HepG2 (cell line): ENCODE measurements around the gene MTFR1L. TPM values are rescaled to one million over a fixed set of nuclear protein-coding genes. Genes with fewer than 3 reads are reported as not detected.

ENCODE experiments used
- ATAC-seq: fragments of 200-7000 bp; cut with Tn5 transposase; 3 replicates; pipeline ENCODE4 v1.9.1; 2020; ENCODE audit warnings: mild to moderate bottlenecking, moderate library complexity
- BruUV-seq: library from RNA; stranded (reverse); fragments of 400-500 nt; replicated peaks from 2 replicates; lab custom pipeline; 2021; lab: Mats Ljungman, UMichigan
- CTCF ChIA-PET: fragments of 300-600 bp; formaldehyde crosslinking; extraction: SDS; loops from one replicate; lab custom pipeline; 2021; ENCODE audit warnings: low total read pairs, inconsistent platforms, low intra/inter-chr PET ratio; lab: Yijun Ruan, JAX
- POLR2A ChIA-PET: fragments of 350-600 bp; sonication (Branson Sonifier 250); formaldehyde crosslinking; loops from one replicate; lab custom pipeline; 2020; ENCODE audit warnings: antibody characterized with exemption, inconsistent platforms; lab: Yijun Ruan, JAX
- DNase-seq: peaks from one replicate; pipeline ENCODE4 v3.0.0-alpha.2; 2015; ENCODE audit warnings: low spot score
- FAIRE-seq: peaks from 3 replicates; lab custom pipeline; 2011; peaks lifted over from hg19 to GRCh38; lab: Jason Lieb, UNC
- H2AFZ ChIP-seq: one replicate; pipeline ENCODE4 v1.6.1; 2011; ENCODE audit warnings: low read length, inconsistent platforms
- H3K27ac ChIP-seq: fragments of 300-600 bp; 3 replicates; pipeline ENCODE4 v1.8.0; 2011; ENCODE audit warnings: mixed run types, mild to moderate bottlenecking, mixed read lengths, low read length, inconsistent platforms; ENCODE audit not compliant: insufficient read depth; ENCODE audit errors: extremely low read length
- H3K27me3 ChIP-seq, 2 experiments: fragments of 200-600 bp in 1 of 2; 2 replicates in 1 of 2; 3 replicates in 1 of 2; pipeline versions ENCODE4 v1.6.0 to v1.8.0; 2011; ENCODE audit warnings: low read length in 2 of 2, mild to moderate bottlenecking in 2 of 2, moderate library complexity in 2 of 2, inconsistent platforms in 1 of 2; ENCODE audit not compliant: insufficient read depth in 2 of 2, control insufficient read depth in 1 of 2
- H3K36me3 ChIP-seq, 2 experiments: fragments of 200-600 bp in 1 of 2; replicated peaks in 1 of 2; 2 replicates in 1 of 2; 3 replicates in 1 of 2; pipeline versions ENCODE4 v1.5.1 to v1.8.0; 2011; ENCODE audit warnings: low read length in 2 of 2, inconsistent platforms in 1 of 2; ENCODE audit not compliant: insufficient read depth in 2 of 2, control insufficient read depth in 1 of 2
- H3K4me1 ChIP-seq: 2 replicates; pipeline ENCODE4 v1.5.1; 2012; ENCODE audit warnings: low read length, inconsistent platforms; ENCODE audit not compliant: insufficient read depth
- H3K4me2 ChIP-seq: 2 replicates; pipeline ENCODE4 v1.6.0; 2011; ENCODE audit warnings: low read depth, low read length, inconsistent platforms
- H3K4me3 ChIP-seq, 3 experiments: fragments of 200-600 bp in 1 of 3; sonication (generic), shearing (Covaris generic) in 1 of 3; replicated peaks in 1 of 3; 2 replicates each; pipeline ENCODE4 v1.5.1; 2011 to 2016; ENCODE audit warnings: low read length in 3 of 3, inconsistent platforms in 2 of 3, low read depth in 2 of 3, mild to moderate bottlenecking in 2 of 3, control low read depth in 1 of 3, mixed read lengths in 1 of 3; ENCODE audit not compliant: insufficient read depth in 1 of 3
- H3K79me2 ChIP-seq: one replicate; pipeline ENCODE4 v1.6.1; 2011; ENCODE audit warnings: low read length, inconsistent platforms; ENCODE audit not compliant: insufficient read depth
- H3K9ac ChIP-seq: 2 replicates; pipeline ENCODE4 v1.6.0; 2011; ENCODE audit warnings: mild to moderate bottlenecking, low read depth, low read length, inconsistent platforms; ENCODE audit not compliant: insufficient read depth
- H3K9me3 ChIP-seq: 2 replicates; pipeline ENCODE4 v1.5.1; 2012; ENCODE audit warnings: mild to moderate bottlenecking, low read length
- H4K20me1 ChIP-seq: 2 replicates; pipeline ENCODE4 v1.6.0; 2011; ENCODE audit warnings: inconsistent platforms, mild to moderate bottlenecking, low read length, moderate library complexity; ENCODE audit not compliant: insufficient read depth
- DNMT3B ChIP-seq: conservative IDR thresholded peaks from 2 replicates; pipeline ENCODE4 v1.6.1; 2016; ENCODE audit warnings: missing biosample characterization, control low read depth
- KLF16 ChIP-seq, 2 experiments: sonication (generic) in 1 of 2; formaldehyde crosslinking in 1 of 2; IDR thresholded peaks; 2 replicates each; pipeline versions ENCODE4 v1.6.1 to v1.8.0; 2016 to 2023; ENCODE audit warnings: missing genetic modification reagents in 2 of 2, missing compliant biosample characterization in 1 of 2
- KMT2B ChIP-seq: IDR thresholded peaks from 2 replicates; pipeline ENCODE4 v1.6.1; 2016; ENCODE audit warnings: missing genetic modification reagents, missing compliant biosample characterization
- MAFF ChIP-seq: IDR thresholded peaks from 2 replicates; pipeline ENCODE4 v1.6.1; 2011; ENCODE audit warnings: low read depth, low read length, improper control_type of control experiment
- NFKBIZ ChIP-seq: IDR thresholded peaks from 2 replicates; pipeline ENCODE4 v1.6.1; 2018; ENCODE audit warnings: missing genetic modification reagents, missing compliant biosample characterization
- PPARG ChIP-seq: conservative IDR thresholded peaks from 2 replicates; pipeline ENCODE4 v1.6.1; 2016; ENCODE audit warnings: missing biosample characterization, missing genetic modification reagents
- STAG1 ChIP-seq: sonication (generic); formaldehyde crosslinking; IDR thresholded peaks from 2 replicates; pipeline ENCODE4 v1.4.0; 2020; ENCODE audit warnings: missing genetic modification reagents
- ZMAT3 ChIP-seq: sonication (generic); formaldehyde crosslinking; conservative IDR thresholded peaks from 2 replicates; pipeline ENCODE4 v1.7.0; 2021; ENCODE audit warnings: missing genetic modification reagents
- ZNF543 ChIP-seq: sonication (generic); formaldehyde crosslinking; IDR thresholded peaks from 2 replicates; pipeline ENCODE4 v1.4.0; 2020; ENCODE audit warnings: mild to moderate bottlenecking, missing genetic modification reagents
- ZNF558 ChIP-seq: sonication (generic); formaldehyde crosslinking; IDR thresholded peaks from 2 replicates; pipeline ENCODE4 v1.9.0; 2022; ENCODE audit warnings: mild to moderate bottlenecking, missing genetic modification reagents, borderline replicate concordance
- ZNF737 ChIP-seq: sonication (generic); formaldehyde crosslinking; IDR thresholded peaks from 2 replicates; pipeline ENCODE4 v1.5.0; 2020; ENCODE audit warnings: missing genetic modification reagents, mild to moderate bottlenecking, borderline replicate concordance
- ZNF839 ChIP-seq: sonication (generic); formaldehyde crosslinking; IDR thresholded peaks from 2 replicates; pipeline ENCODE4 v1.4.0; 2020; ENCODE audit warnings: missing genetic modification reagents, mild to moderate bottlenecking, borderline replicate concordance
- WGBS: methylation state at CpG from one replicate; pipeline ENCODE4 v1.1.6; 2017; ENCODE audit warnings: low lambda C conversion rate; 5-methylcytosine and 5-hydroxymethylcytosine counted together
- in situ Hi-C: cut with HindIII; loops from 2 replicates; pipeline ENCODE4 v1.10.0; 2017; ENCODE audit warnings: low pct_unique_long_range_greater_than_20kb; ENCODE audit not compliant: extremely low pct_ligation_motif_present
- intact Hi-C: fragments of 100-400 bp; cut with micrococcal nuclease; formaldehyde crosslinking; loops from one replicate; pipeline ENCODE4 v1.10.0; 2022; ENCODE audit not compliant: unreplicated experiment
- polyA plus RNA-seq, 8 experiments: library from polyadenylated mRNA; depleted of rRNA in 3 of 8; stranded (reverse) in 7 of 8; unstranded in 1 of 8; fragments of >200 nt; fragmentation: Illumina TruSeq in 4 of 8; extraction: Trizol in 4 of 8; gene quantifications; 2 replicates each; pipeline versions ENCODE4 v1.2.1 to v1.2.3, GENCODE V29; 2011 to 2016; ENCODE audit warnings: low read depth in 4 of 8, missing spikeins in 1 of 8, mixed read lengths in 1 of 8; ENCODE audit not compliant: insufficient read depth in 1 of 8
- total RNA-seq, 5 experiments: library from RNA; depleted of rRNA; stranded (reverse); fragments of >200 nt; fragmentation: Illumina TruSeq; extraction: Trizol; gene quantifications; 2 replicates each; pipeline ENCODE4 v1.2.3, GENCODE V29; 2016; ENCODE audit warnings: low read depth in 1 of 5
- TF ChIP-seq, protein P1 (sequence below): sonication (generic); IDR thresholded peaks from 2 replicates; pipeline ENCODE4 v1.6.1; 2016; ENCODE audit warnings: low read depth, borderline replicate concordance
- TF ChIP-seq, protein P2 (sequence below): sonication (generic); formaldehyde crosslinking; IDR thresholded peaks from 2 replicates; pipeline ENCODE4 v1.8.1; 2022; ENCODE audit warnings: low read depth, mild to moderate bottlenecking, missing genetic modification reagents
- TF ChIP-seq, protein P3 (sequence below): sonication (generic); formaldehyde crosslinking; conservative IDR thresholded peaks from 2 replicates; pipeline ENCODE4 v1.4.0; 2020; ENCODE audit warnings: missing genetic modification reagents

Gene MTFR1L
- total and polyA plus RNA-seq, 2 of the 13 experiments (the other 11 are each of a cell fraction or from before 2014, with no cell fraction given), result 38.0 to 55.7 TPM

DNA sequence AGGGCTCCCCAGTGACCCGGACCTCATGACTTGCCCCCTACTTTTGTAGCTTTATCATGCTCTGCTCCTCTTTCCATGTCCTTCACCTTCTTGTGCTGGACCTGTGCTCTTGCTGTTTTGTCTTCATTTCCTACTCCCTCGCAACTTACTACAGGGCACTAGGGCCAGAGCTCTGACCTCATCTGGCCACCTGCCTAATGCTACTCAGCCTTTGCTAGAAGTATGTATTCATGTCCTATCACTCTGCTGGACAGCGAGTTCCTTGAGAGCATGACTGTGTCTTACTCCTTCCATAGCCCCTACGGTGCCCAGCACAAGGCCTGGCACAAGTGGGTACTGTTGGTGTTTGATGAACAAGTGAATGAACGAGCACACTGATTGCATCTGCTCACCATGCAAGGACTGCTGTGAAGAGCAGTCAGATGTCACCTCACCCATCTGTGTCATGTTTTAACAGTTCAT, 1.9 kb downstream of the MTFR1L start:
- no TSS peak for BruUV-seq
- in situ Hi-C loops, result loop anchor here (10.0 to 25.0 kb wide), 2 partner anchors 173 to 209 kb away; partner anchors contain the start of genes MAN1C1 and PAFAH2

DNA sequence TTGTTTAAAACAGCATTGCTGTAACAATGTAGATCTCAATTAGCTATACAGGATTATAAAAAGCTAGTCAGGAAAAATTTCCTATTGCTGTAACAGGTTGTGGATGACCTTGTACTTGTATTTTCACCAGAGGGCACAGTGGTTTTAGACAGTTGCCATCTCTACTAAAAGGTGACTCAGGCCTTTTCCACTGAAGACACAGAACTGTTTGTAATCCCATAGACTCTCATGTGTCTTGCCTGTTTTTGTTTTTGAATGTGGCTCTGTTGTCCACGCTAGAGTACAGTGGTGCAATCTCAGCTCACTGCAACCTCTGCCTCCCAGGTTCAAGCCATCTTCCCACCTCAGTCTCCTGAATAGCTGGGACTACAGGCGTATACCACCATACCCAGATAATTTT, 5.9 kb downstream of the MTFR1L start:
- H4K20me1 ChIP-seq, result peaks cover 8% of the 10 kb centered on the region
- no TSS peak for BruUV-seq
- peaks cover 18 to 51% of the 10 kb centered on the region in 2 experiments for H3K36me3 ChIP-seq
- no peaks in the 10 kb centered on the region for H3K9me3 ChIP-seq
- ChIA-PET POLR2A (no interaction called here), CTCF (no interaction called here)
- in situ Hi-C loops, result loop anchor here (10.0 kb wide), 1 partner anchor 169 kb away; the partner anchor contains the start of gene PAFAH2
- WGBS, result 79% methylated on average over 2 of the region's 2 CpGs
- ATAC-seq (no peak), DNase-seq (peak; percentile 58), FAIRE-seq (no peak)
- no peak overlapping the region for H2AFZ ChIP-seq
- H3K4me3 ChIP-seq, result no peak overlapping the region
- intact Hi-C loops, result no loop called here
- H3K4me2 ChIP-seq, result no peak overlapping the region
- no peaks in the 10 kb centered on the region for H3K27me3 ChIP-seq
- H3K79me2 ChIP-seq, result peaks cover 22% of the 10 kb centered on the region
- H3K4me1 ChIP-seq, result peaks cover 30% of the 10 kb centered on the region
- H3K27ac ChIP-seq, result peak overlapping the region; percentile 19
- no peak overlapping the region for H3K9ac ChIP-seq
- TF ChIP-seq KLF16 (CRISPR knock-in tag; IDR thresholded peaks at IDR 0.05), result no peak
- TF ChIP-seq, protein P1, sequence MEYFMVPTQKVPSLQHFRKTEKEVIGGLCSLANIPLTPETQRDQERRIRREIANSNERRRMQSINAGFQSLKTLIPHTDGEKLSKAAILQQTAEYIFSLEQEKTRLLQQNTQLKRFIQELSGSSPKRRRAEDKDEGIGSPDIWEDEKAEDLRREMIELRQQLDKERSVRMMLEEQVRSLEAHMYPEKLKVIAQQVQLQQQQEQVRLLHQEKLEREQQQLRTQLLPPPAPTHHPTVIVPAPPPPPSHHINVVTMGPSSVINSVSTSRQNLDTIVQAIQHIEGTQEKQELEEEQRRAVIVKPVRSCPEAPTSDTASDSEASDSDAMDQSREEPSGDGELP, result no peak
- TF ChIP-seq, protein P2, sequence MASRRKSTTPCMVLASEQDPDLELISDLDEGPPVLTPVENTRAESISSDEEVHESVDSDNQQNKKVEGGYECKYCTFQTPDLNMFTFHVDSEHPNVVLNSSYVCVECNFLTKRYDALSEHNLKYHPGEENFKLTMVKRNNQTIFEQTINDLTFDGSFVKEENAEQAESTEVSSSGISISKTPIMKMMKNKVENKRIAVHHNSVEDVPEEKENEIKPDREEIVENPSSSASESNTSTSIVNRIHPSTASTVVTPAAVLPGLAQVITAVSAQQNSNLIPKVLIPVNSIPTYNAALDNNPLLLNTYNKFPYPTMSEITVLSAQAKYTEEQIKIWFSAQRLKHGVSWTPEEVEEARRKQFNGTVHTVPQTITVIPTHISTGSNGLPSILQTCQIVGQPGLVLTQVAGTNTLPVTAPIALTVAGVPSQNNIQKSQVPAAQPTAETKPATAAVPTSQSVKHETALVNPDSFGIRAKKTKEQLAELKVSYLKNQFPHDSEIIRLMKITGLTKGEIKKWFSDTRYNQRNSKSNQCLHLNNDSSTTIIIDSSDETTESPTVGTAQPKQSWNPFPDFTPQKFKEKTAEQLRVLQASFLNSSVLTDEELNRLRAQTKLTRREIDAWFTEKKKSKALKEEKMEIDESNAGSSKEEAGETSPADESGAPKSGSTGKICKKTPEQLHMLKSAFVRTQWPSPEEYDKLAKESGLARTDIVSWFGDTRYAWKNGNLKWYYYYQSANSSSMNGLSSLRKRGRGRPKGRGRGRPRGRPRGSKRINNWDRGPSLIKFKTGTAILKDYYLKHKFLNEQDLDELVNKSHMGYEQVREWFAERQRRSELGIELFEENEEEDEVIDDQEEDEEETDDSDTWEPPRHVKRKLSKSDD (CRISPR knock-in tag), result no peak
- TF ChIP-seq NFKBIZ, result no peak
- no peak for TF ChIP-seq DNMT3B
- no peak for TF ChIP-seq KMT2B (CRISPR knock-in tag)
- no peak for TF ChIP-seq ZNF839 (CRISPR knock-in tag)
- TF ChIP-seq, protein P3, sequence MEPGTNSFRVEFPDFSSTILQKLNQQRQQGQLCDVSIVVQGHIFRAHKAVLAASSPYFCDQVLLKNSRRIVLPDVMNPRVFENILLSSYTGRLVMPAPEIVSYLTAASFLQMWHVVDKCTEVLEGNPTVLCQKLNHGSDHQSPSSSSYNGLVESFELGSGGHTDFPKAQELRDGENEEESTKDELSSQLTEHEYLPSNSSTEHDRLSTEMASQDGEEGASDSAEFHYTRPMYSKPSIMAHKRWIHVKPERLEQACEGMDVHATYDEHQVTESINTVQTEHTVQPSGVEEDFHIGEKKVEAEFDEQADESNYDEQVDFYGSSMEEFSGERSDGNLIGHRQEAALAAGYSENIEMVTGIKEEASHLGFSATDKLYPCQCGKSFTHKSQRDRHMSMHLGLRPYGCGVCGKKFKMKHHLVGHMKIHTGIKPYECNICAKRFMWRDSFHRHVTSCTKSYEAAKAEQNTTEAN (CRISPR knock-in tag), result no peak
- TF ChIP-seq STAG1 (CRISPR knock-in tag), result 0 out of 2 replicates have a peak, but pooled peaks have one; percentile 13
- TF ChIP-seq ZNF543 (CRISPR knock-in tag), result no peak
- TF ChIP-seq PPARG, result 0 out of 2 replicates have a peak, but pooled peaks have one; percentile 9
- no peak for TF ChIP-seq ZNF558 (CRISPR knock-in tag)

More for the DNA sequence above, 1.9 kb downstream of the MTFR1L start:
- ATAC-seq (no peak), DNase-seq (no peak), FAIRE-seq (no peak)
- POLR2A ChIA-PET, result interaction anchor here (1.1 to 1.3 kb wide), 2 partner anchors 54 to 136 kb away, joined by 3 to 5 read pairs; partner anchors contain the start of gene PAQR7
- 66% methylated on average over 5 of the region's 5 CpGs for WGBS
- no peaks in the 10 kb centered on the region for H3K9me3 ChIP-seq
- peaks cover 4 to 18% of the 10 kb centered on the region in 2 experiments; a peak in 4 of 5 replicates for H3K36me3 ChIP-seq
- H3K27me3 ChIP-seq, result no peaks in the 10 kb centered on the region; a peak in 1 of 5 replicates
- H3K27ac ChIP-seq, result no peak overlapping the region
- H3K79me2 ChIP-seq, result peaks cover 26% of the 10 kb centered on the region
- no peak overlapping the region for H2AFZ ChIP-seq
- H3K4me1 ChIP-seq, result peaks cover 44% of the 10 kb centered on the region
- peak overlapping the region; percentile 95 for H3K4me2 ChIP-seq
- peaks cover 8% of the 10 kb centered on the region for H4K20me1 ChIP-seq
- CTCF ChIA-PET, result no interaction called here
- intact Hi-C loops, result loop anchor here (5.0 kb wide), 2 partner anchors 71 to 176 kb away; partner anchors contain the start of gene PAFAH2
- H3K9ac ChIP-seq, result peak overlapping the region; percentile 98
- H3K4me3 ChIP-seq, result peak overlapping the region; percentile 90 to 94 (median 94); a peak in 5 of 6 replicates
- TF ChIP-seq ZNF737, result 0 out of 2 replicates have a peak, but pooled peaks have one; percentile 41
- TF ChIP-seq MAFF, result no peak
- TF ChIP-seq ZMAT3, result 0 out of 2 replicates have a peak, but pooled peaks have one; percentile 50
